GM18951 (cell line): ENCODE measurements around the gene RGS12.

Experiments used
- POLR2A ChIP-seq: IDR thresholded peaks from 4 replicates; pipeline ENCODE4 v1.6.1; 2011; ENCODE audit warnings: mild to moderate bottlenecking; ENCODE audit not compliant: insufficient read length, insufficient read depth; ENCODE audit errors: extremely low read depth
- in situ Hi-C: fragments of 300-500 bp; cut with MboI; formaldehyde crosslinking; loops from one replicate; pipeline ENCODE4 v1.12.0; 2022; ENCODE audit warnings: low sequenced_read_pairs, mixed read lengths, inconsistent platforms; ENCODE audit not compliant: unreplicated experiment

Gene RGS12

DNA sequence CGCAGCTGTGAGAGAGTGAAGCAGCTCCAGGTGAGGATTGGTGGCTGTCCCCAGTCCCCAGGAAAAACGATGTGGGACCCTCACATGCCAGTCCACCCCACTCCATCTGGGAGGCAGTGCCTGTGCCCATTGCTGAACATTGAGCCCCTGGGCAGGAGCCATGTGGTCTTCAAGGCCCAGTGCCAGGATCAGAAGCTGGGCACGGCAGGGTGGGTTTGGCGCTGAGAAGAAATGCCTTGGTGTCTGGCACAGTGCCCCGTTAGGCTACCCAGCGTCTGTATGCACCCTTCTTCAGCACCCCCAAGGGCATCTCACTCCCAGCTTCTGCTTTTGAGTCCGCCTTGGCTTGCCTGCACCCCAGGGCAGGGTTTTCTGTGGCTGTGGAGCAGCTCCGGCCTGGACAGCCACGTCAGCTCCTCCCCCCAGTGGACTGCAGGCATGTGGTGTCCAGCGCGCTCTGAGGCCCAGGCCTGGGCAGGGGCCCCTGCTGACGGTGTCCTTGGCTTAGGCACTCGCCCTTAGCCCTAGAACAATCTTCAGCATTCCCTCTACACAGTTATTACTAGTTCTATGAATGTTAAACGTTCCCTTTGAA is 28.6 kb downstream of the RGS12 start:
- in situ Hi-C loops: no loop called here

DNA sequence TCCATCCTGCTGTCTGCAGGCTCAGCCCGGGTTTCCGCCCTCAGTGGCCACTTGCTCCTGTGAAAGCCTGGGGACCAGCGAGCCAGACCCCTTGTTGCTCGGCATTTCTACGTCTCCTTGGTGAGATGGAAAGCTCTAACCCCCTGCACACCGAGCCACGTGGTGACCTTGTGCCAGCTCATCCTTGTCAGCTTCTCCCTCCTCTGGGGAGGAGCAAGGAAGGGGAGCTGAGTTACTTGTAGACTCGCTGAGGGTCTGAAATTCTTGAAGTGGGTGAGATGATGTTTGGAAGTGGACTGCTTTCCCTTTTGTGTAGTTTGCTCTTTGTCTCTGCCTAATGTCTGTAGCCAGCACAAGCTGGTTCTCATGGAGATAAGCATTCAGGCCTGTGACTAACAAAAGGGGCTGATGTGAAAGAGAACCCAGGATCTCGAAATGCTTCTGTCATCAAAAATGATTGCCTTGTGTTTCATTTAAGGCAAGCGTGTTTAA is 29.3 kb downstream of the RGS12 start:
- TF ChIP-seq POLR2A: no peak
- in situ Hi-C loops: no loop called here

More for the DNA sequence above, 28.6 kb downstream of the RGS12 start:
- no peak for TF ChIP-seq POLR2A

DNA sequence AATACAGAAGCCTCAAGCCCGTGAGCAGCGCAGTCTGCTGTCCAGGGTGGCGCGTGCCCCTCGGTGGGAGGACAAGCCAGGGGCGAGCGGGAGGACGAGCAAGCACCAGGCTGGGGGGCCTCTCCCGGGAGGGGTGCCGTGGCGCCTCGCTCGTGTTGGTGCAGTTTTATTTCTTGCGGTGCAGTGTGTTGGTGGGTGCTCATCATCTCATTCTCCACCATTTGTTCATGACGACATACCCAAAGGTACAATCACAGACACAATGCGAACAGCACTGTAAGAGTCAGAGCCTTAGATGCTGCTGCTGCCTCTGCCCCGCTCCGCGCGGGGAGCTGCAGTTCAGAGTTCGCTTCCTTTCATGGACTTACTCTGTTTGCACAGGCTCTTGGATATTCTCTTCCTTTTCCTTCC is 30.3 kb downstream of the RGS12 start:
- no peak for TF ChIP-seq POLR2A
- in situ Hi-C loops: no loop called here

DNA sequence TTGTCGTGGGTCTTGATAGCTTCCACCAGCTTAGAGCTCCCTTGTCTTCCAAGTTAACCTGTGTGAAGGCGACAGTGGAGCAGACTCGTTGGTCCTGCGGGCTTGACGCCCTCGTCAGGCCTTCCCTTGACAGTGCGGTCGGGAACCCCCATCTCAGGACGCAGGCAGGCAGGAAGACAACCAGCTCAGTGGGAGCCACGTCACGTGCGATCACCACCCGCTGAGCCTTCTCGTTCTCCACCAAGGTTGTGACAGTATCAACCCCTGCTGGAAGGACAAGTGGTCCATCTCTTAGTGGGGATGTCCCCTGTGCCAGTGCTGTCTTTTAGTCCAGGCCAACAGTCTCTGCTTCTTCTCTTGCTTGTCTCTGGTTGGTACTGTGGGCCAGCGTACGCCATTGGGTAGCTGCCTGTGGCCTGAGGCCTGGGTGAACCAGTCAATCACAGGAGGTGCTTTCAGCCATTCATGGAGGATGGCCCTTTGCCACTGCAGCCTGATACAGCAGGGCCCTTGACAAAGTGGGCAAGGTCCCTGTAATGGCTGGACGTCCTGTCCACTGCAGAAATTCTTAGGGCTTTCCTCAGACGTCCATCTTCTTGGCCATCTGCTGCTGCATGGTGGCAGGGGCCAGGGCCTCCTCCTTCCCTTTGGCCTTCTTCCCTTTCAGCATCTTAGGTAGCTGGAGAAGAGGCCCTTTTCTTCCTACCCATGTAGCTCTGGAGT is 31.4 kb downstream of the RGS12 start:
- in situ Hi-C loops: no loop called here
- TF ChIP-seq POLR2A: no peak

- no peak for TF ChIP-seq POLR2A
- in situ Hi-C loops: no loop called here
Measured at GRCh38 chr4:3328814-3329663, 36.2 kb downstream of the RGS12 start.

- in situ Hi-C loops: no loop called here
- no peak for TF ChIP-seq POLR2A
Measured at GRCh38 chr4:3329887-3330286, 37.1 kb downstream of the RGS12 start.

DNA sequence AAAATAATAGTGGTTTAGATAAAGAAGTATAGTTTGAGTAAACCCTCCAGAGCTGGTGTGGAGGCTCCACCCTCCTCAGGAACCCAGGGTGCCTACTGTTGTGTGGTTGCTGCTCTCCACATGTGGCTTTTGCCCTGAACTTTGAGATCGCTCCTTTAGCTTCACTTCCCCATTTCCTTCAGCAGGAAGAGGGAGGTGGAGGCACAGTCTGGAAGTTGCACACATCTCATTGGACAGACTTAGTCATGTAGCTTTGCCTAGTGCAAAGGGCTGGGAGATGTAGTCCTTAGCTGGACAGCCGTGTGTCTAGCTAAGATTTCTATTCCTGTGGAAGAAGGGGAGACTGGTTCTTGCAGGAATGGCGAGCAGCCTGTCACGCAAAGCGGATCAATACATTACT is 37.9 kb downstream of the RGS12 start:
- TF ChIP-seq POLR2A: no peak
- in situ Hi-C loops: no loop called here

GRCh38 chr4:3331511-3332394 is 38.9 kb downstream of the RGS12 start:
- no peak for TF ChIP-seq POLR2A
- in situ Hi-C loops: no loop called here

GRCh38 chr4:3332498-3332897 is 39.7 kb downstream of the RGS12 start:
- in situ Hi-C loops: no loop called here
- no peak for TF ChIP-seq POLR2A

GRCh38 chr4:3334316-3334715 is 41.5 kb downstream of the RGS12 start:
- no peak for TF ChIP-seq POLR2A
- in situ Hi-C loops: no loop called here

DNA sequence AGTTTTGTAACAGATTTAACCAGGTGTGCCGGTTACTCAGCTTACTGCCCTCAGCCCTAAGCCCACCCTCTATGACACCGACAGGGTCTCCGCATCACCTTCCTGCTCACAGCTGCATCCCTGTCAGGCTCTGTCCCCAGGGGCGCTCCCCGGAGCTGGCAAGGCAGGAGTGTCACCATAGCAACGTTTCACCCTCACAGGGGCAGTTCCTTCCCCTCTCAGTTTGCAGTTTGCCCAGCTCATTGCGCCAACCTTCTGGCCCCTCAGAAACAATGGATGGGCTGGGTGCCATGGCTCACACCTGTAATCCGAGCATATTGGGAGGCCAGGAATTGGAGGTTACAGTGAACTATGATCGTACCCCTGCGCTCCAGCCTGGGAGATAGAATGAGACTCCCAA is 42.6 kb downstream of the RGS12 start:
- TF ChIP-seq POLR2A: no peak
- in situ Hi-C loops: no loop called here

DNA sequence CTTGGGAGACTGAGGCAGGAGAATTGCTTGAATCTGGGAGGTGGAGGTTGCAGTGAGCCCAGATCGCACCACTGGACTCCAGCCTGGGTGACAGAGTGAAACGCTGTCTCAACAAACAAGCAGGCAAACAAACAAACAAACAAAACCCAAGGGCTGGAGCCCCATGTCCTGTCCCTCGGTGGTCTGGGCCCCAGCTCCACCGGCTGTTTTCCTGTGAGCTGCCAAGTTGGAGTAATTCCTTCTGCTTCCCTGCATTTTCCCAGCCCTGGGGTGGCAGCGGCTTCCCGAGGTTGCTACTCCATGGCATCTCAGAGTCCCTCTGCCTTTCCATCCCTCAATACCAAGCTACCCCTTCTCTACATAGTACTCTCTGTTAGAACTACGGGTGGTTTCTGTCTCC is 43.2 kb downstream of the RGS12 start:
- TF ChIP-seq POLR2A: no peak
- in situ Hi-C loops: no loop called here

- TF ChIP-seq POLR2A: no peak
- in situ Hi-C loops: no loop called here
Measured at GRCh38 chr4:3336382-3337356, 43.8 kb downstream of the RGS12 start.
